ENCODE measurements around the gene ATP2C1.
"Not testable (repeated sequence)": the region's sequence is repeated elsewhere in the genome, so short reads cannot be mapped to it uniquely, and the experiment has no call there.

ATP2C1 gene

DNA sequence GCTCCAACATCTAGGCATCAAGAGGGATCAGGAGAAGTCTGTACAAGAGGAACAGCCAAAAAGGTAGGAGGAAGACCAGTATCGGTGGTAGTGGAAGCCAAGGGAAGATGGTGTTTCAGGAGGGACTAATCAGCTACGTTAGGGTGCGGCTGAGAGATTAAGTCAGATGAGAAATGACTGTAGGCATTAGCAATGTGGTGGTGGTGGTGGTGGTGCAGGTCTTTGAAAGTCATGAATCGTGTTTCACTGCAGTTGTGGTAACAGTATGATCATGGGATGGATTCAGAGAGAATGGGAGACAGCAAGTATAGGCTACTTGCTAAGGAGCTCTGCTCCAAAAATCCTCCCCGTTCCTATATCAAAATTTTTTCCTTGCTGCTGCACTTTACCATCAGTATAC, 97.2 kb downstream of the ATP2C1 start:
- ATAC-seq, result no peak

DNA sequence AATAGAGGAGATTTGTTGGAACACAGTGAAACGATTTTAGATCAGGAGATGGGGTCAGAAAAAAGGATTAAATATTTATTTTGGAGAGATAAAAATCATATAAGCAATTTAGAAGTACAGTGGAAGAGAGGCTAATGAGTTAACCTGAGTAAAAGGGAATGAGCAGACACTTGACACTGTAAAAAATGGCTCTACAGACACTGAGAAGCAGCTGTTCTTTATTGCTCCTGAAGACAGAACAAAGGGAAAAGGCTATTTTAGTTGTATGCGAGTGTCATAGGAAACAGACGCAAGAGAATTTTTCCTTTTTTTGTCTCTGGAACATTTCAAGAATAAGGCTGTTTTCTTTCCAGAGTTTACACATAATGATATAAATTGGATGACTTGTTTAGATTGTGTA, 98.5 kb downstream of the ATP2C1 start:
- no peak for ATAC-seq

DNA sequence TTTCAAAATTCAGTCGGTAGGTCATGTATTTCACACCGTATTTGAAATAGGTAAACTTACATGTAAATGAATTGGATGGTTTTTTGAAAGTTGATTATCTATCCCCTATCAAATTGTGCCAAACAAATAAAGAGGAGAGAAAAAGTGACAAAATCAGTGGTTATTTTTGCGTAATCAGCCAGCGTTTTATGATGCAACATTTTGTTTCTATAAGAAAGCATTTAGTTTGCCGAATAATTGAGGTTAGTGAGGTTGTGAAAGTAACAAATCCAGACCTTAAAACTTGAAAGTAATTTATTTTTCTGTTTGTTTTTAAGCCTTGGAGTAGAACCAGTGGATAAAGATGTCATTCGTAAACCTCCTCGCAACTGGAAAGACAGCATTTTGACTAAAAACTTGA, 103.4 kb downstream of the ATP2C1 start:
- ATAC-seq, result no peak

DNA sequence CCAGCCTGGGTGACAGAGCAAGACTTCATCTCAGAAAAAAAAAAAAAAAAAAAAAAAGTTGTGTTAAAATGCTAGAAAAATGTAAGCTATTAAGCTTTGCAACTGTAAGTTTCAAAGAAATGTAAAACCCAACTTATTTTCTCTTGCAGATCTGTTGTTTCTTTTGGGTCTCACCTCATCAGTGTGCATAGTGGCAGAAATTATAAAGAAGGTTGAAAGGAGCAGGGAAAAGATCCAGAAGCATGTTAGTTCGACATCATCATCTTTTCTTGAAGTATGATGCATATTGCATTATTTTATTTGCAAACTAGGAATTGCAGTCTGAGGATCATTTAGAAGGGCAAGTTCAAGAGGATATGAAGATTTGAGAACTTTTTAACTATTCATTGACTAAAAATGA, 107.2 kb downstream of the ATP2C1 start:
- no peak for ATAC-seq

DNA sequence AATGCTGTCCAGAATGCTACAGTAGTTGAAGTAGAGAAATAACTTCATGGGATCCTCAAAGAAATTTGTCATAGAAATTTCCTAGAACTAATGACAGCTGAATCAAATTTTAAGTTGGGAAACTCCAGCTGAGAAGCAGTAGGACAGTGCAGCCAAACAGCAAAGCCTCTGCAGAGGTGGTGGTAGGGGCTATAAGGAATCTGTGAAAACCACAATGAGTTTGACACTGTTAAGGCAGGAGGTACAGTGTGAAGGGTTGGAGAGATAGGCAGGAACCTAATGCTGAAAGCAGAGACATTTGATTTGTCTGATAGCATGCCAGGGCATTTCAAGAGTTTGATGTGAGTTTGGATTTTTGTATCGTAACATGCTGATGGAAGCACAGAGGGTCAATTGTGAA, 110.7 kb downstream of the ATP2C1 start:
- no peak for ATAC-seq

DNA sequence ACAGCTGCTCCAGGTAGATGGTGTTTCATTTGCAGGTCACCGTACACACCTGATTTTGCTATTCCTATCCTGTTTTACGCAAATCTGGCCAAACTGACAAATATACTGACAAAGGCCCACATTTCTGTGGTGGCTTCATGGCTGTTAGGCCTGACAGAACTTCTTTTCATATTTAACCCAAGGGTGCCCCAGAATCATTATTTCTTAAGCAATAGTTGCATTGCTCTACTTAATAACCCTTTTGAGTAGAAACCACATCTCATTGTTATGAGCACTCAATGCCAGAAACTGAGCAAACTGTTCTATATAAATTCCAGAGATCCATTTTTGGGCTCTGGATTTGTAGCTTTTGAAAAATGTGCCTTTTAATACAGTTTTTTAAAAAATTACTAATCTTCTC, 113.4 kb downstream of the ATP2C1 start:
- ATAC-seq, result no peak

DNA sequence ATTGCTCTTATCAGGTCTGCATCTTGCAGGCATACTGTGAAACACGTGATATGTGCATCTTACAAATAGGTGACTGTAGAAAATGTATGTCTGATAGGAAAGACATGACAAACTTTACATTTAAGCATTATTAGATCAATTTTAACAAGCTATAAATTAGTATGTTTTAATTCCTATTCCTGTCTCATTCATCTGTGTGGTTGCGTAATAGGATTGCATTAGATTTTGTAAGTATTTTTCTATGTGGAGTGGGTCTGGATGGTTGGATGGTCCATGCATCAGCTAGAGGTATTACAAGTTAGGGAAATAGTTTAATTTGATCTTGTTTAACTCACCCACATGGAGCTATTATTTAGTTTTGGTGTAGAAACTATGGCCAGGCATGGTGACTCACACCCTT, 113.9 kb downstream of the ATP2C1 start:
- no peak for ATAC-seq

DNA sequence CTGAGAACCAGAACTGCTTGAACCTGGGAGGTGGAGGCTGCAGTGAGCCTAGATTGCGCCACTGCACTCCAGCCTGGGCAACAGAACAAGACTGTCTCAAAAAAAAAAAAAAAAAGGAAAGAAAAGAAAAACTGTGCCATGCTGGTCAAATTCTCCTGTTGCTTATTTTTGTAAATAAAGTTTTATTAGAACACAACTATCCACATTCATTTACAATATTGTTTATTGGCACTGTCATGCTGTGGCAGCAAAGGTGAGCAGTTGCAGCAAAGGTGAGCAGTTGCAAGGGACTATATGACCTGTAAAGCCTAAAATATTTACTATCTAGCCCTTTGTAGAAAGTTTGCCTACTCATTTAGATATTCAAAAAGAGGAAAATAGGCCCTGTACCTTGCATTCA, 114.4 kb downstream of the ATP2C1 start:
- no peak for ATAC-seq

DNA sequence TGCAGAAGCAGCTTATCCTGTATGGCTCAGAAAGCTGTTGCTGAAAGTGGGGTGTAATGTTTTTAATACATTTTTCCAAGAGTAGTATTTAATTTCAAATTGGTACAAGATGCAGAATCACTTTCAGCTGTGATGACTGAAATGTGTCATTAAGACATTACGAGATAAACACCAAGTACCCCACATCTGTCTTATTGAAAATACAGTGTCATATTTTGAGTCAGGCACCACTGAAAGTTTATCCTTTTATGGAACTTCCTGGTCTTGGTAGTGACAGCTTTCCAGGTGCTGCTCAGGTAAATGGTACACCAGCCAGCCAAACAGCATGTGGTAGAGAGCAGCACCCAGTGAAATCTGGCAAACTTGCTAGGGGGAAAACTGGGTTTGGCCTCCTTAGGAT, 115.8 kb downstream of the ATP2C1 start:
- ATAC-seq, result no peak

DNA sequence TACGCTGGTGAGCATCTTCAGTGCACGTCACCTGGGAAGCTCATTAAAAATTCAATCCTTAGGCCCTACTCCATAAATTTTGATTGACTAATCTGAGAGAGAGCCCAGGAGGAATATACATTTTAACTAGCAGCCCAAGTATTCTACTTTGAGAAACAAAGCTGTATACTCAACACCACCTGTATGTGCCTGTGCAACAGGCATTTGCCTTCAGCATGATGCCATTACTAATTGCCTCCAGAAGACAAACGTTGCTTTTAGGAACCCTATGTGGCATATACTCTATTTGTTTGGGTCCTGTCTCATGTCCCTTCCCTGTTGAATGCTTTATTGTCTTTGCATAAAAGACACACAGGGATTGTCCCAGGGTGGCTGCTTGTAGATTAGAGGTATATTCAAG, 125.1 kb downstream of the ATP2C1 start:
- no peak for ATAC-seq

DNA sequence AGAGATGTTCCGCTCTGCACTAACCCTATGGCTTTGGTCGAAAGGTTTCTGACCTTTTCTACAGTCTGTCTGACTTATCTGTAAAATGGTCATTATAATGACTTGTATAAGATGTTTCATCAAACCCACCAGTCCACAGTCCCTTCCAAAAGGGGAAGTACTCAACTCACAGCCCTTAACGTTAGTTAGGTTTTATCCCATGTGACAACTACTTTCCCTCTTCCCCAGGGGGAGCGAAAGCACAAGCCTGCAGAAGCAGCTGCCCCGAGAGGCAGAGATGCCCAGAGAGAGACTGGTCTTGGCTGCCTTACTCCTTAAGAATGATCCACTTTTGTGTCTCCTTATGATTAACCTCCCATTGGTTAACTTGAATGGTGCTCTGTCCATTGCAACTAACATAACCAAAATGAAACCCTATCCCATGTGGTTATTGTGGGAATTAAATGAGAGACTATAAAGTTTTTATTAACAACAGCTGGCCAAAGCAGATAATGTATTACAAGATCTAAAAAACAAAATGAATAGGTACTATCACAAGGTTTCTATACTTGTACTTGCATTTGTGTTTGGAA, 126.3 kb downstream of the ATP2C1 start:
- no peak for ATAC-seq

DNA sequence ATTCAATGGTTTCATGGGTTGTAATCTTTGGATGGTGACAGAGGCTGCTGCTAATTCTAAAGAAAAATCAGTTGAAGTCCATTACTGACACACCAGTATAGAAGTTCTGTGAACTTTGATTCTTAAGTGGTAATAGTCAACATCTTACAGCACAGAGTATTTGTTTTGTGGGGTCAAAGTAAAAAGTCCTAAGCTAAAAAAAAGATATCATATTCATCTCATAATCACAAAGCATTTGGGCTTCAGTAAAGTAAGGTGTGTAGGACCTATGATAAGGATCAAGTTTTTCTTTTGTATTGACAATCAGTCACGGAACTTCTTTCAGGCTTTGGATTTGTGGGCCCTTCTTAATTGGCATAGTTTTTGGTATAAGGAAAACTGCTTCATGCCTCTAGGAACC, 131.7 kb downstream of the ATP2C1 start:
- ATAC-seq, result no peak

DNA sequence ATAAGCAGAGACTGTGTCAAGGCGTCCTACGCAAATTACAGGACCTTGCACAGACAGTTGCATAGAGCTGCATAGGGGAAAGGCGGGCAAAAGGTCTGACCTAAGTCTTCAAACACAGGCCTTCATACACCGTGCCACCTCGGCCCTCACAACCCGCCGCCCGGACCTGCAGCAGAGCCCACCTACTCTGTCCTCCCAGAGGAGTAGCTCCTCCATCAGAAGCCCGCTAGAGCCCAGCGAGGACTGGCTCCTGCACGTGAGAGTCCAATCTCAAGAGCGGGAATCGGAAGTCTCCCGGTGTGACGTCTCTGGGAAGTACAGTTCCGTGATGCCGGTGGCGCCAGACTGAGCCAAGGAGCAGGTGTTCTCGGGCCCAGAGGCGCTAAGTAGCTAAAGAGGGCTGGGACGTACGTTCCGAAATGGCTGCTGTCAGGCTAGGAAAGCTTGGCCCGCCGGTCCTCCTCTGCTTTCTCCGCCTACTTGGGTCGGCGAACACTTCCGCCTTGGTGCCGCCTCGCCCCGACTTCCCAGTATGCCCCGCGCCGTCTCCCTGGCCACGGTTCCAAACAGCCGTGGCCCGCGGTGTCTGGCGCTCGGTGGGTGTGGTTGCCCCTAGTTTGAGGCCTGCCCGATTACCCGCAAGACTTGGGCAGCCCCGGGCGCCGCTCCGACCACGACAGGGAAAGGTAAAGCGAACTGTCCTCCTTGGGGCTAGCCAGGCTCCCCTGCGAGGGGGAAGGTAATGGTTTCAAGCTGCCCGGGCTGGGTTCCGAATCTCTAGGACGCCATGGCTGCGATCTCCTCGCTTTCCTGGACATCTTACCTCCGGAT, 132.7 kb downstream of the ATP2C1 start, which contains the start of the genes ASTE1 and NEK11:
Gene ASTE1, minus strand, starts transcription at position 505 of the 831 bp plus-strand sequence. CDS start 1,519 bp downstream, outside the sequence.
Gene NEK11, plus strand, starts transcription at position 557 of the 831 bp plus-strand sequence. CDS start 2,832 bp downstream, outside the sequence.
- ATAC-seq, result peak; percentile 98 to 99

DNA sequence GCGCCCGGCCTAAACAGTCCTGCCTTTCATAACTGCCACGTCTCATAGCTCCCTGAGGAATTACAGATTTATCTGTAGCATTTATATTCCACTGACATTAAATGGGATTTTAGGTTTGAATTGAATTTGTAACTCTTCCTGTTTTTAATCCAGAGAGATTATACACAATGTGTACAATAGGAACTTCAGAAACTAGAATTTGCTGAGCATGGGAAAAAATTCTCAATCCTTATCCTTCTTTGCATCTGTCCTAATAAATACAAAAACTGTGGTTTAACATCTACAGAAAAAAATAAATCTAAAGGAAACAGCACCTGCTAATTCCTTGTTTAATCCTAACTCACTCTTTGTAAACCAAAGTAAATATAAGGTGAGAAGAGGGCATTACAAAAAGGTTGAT, 135.0 kb downstream of the ATP2C1 start:
- ATAC-seq, result no peak

DNA sequence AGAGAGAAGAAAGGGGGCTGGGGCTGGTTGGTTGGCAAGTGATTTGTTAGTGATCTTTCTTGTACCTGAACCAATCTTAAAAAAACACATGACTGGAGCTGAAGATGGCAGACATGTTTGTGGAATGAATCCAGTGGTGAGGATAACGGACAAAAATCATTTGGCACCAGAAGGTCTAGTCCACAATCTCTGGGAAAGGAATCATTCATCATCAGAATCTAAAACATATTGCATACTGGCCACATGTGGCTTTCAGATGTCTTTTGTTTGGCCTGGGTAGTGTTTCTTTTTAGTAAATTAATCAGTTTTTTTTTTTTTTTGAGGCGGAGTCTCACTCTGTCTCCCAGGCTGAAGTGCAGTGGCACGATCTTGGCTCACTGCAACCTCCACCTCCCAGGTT, 137.8 kb downstream of the ATP2C1 start:
- no peak for ATAC-seq

DNA sequence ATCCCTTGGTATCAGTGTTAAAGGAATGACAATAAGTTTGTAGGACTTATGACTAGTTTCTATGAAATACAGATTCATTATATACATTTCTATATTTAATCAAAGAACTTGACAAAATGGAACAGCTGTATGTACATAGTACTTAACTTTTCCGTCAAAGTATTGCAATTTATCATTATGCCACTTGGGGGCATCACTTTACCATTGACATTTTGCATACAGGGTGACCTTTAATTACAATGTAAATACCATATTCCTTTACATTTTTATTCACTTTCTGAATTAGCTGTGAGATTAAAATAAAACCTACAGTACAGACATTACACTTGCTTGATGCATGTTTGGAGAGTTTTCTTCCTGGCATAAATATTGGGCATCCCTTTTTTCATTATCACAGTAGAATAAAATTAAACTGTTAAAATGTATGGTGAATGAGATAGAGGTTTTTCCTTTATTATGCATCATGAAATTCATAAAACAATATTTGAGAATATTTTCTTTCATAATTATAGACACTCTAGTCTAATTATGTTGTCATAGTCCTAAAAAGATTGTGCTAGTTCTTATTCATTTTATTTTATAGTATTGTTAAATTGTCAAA, 139.7 kb downstream of the ATP2C1 start:
- peak; percentile 48 to 55 for ATAC-seq

DNA sequence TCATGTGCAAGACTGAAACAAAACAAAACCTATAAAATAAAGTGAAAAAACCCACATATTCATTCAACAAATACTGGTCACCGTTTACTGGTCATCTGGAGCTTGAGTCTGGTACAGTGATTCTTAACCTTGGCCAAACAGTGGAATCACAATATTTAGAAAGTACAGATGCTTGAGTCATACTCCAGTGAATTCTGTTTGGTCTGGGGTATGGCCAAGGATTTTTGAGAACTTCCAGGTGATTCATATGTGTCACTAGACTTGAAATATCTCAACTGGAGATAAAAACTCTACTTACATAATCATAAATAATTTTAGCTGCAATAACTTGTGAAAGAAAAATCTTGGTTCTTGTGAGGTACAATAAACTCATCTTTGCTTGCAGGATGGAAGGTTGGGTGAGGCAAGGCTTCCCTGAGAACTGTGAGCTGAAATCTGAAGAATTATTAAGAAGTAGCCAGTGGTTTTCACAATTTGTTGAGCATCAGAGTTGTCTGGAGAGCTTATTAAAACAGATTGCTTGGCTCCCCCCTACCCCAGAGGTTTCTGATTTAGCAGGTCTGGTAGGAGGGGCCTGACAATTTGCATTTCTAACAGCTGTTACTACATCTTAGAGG, 142.4 kb downstream of the ATP2C1 start:
- no peak for ATAC-seq

DNA sequence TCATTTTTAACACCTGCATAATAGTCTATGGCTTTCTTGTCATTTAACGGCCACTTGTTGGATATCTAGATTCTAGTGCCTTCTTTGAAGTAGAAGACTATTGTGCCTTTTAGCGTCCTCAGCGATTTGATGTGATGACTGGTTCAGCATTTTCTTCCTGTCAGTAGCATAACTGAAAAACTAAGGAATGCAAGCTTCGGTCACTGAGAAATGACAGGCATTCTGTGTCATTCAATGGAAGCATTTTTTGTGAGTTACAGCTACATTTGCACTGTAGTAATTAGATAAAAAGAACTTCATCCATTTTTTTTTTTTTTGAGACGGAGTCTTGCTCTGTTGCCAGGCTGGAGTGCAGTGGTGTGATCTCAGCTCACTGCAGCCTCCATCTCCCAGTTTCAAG, 143.1 kb downstream of the ATP2C1 start:
- no peak for ATAC-seq

DNA sequence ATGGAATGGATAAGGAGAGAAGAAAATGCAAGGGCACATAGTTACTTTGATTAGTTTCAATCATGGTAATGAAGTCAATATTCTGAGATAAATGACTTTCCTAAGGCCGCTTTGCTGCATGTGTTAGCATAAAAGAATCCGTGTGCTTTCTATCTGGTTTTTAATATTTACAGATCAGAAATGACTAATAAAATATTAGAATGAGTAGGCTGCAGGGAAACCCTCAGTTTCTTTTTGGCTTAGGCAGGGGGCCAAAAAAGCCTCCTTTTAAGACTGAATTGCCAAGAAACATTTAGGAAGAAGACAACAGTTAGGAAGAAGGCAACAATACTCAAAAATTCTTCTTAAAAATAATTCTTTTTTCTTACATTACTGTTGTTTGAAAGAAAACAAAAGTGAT, 144.4 kb downstream of the ATP2C1 start:
- ATAC-seq, result no peak

DNA sequence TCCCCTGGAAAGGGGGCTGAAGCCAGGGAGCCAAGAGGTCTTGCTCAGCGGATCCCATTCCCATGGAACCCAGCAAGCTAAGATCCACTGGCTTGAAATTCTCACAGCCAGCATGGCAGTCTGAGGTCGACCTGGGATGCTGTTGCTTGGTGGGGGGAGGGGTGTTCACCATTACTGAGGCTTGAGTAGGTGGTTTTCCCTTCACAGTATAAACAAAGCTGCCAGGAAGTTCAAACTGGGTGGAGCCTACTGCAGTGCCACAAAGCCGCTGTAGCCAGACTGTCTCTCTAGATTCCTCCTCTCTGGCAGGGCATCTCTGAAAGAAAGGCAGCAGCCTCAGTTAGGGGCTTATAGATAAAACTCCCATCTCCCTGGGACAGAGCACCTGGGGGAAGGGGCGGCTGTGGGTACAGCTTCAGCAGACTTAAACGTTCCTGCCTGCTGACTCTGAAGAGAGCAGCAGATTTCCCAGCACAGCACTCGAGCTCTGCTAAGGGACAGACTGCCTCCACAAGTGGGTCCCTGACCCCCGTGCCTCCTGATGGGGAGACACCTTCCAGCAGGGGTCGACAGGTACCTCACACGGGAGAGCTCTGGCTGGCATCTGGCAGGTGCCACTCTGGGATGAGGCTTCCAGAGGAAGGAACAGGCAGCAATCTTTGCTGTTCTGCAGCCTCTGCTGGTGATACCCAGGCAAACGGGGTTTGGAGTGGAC, 148.5 kb downstream of the ATP2C1 start:
- ATAC-seq, result not testable (repeated sequence)

DNA sequence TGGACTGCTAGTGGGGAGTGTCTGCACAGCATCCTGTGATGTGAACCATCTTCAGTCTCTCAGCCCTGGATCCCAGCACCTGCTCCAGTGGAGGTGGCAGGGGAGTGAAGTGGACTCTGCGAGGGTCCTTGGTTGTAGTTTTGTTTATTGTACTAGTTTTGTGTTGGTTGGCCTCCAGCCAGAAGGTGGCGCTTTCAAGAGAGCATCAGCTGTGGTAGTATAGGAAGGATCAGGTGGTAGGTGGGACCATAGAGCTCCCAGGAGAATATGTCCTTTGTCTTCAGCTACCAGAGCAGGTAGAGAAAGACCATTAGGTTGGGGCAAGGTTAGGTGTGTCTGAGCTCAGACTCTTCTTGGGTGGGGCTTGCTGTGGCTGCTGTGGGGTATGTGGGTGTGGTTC, 153.7 kb downstream of the ATP2C1 start:
- ATAC-seq, result no peak

DNA sequence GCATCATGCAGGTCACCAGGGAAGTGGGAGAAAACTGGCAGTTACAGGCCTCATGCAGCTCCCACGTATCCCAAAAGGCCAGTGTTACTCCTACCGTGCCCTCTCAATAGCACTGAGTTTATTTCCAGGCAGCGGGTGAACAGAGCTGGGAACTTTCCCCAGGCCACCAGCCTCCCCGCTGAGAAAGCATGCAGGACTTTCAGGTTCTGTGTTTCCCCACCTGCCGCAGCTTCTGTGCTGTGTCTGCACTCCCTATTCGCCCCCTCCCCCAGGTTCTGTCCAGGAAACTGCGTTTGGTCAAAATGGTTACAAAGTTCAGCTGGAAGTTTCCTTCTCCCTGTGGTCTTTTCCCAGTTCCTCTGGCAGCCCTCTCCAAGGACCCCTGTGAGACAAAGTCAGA, 154.1 kb downstream of the ATP2C1 start:
- no peak for ATAC-seq

DNA sequence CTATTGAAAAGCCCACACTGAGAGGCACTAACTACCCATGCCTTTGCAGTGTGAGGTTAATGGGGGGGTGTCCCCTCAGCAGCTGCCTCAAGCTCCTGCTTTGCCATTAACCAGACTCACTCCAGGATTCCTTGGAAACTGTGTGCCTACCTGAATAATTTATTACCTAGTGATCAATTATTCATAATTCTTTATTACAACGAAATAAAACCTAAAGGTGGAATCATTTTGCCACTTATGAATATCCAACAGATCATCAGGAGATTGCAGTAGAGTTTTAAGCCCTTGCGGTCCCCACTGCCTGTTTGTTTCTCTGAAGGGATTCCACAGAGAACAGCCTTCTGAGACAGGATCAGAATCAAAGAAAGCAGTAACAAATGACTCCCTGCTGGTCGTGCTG, 156.1 kb downstream of the ATP2C1 start:
- no peak for ATAC-seq
